NCI-H1694 (cell line): Measurements from ENCODE around the gene DRAP1.

Experiments used
- DNase-seq: peaks from one replicate; lab custom pipeline; 2025; lab: John Stamatoyannopoulos, UW

Gene DRAP1

GRCh38 chr11:65919141-65919572, at the start of gene DRAP1:
Gene DRAP1 (plus strand): TSS chr11:65919426. CDS start chr11:65919502, 76 bp downstream.
- DNase-seq: peak; percentile 85

GRCh38 chr11:65869643-65870306, 49.5 kb upstream of the DRAP1 start:
- DNase-seq: no peak

- DNase-seq: no peak
Measured at GRCh38 chr11:65870307-65870658, 48.9 kb upstream of the DRAP1 start.

GRCh38 chr11:65870706-65871681, 48.2 kb upstream of the DRAP1 start:
- no peak for DNase-seq

- DNase-seq: no peak
Measured at GRCh38 chr11:65871811-65872548, 47.2 kb upstream of the DRAP1 start.

- DNase-seq: no peak
Measured at GRCh38 chr11:65872586-65873317, 46.5 kb upstream of the DRAP1 start, which contains the start of gene EFEMP2. Gene EFEMP2 (minus strand): TSS chr11:65872800. CDS start chr11:65872354, 446 bp downstream.

- peak; percentile 73 for DNase-seq
Measured at GRCh38 chr11:65873318-65874156, 45.7 kb upstream of the DRAP1 start.

- DNase-seq: no peak
Measured at GRCh38 chr11:65879617-65880016, 39.6 kb upstream of the DRAP1 start, which contains the start of gene CTSW. Gene CTSW (plus strand): TSS chr11:65879837. CDS start chr11:65879855, 18 bp downstream.

- DNase-seq: no peak
Measured at GRCh38 chr11:65880027-65880426, 39.2 kb upstream of the DRAP1 start.

- no peak for DNase-seq
Measured at GRCh38 chr11:65880844-65881421, 38.3 kb upstream of the DRAP1 start.

GRCh38 chr11:65882120-65883057, 36.8 kb upstream of the DRAP1 start:
- no peak for DNase-seq

- no peak for DNase-seq
Measured at GRCh38 chr11:65883058-65883761, 36.0 kb upstream of the DRAP1 start.

GRCh38 chr11:65883786-65884715, 35.2 kb upstream of the DRAP1 start:
- no peak for DNase-seq

- peak; percentile 64 for DNase-seq
Measured at GRCh38 chr11:65884716-65885092, 34.5 kb upstream of the DRAP1 start.

GRCh38 chr11:65885231-65885630, 34.0 kb upstream of the DRAP1 start:
- DNase-seq: no peak

- no peak for DNase-seq
Measured at GRCh38 chr11:65885808-65886536, 33.3 kb upstream of the DRAP1 start.
